ENCODE results near the gene LTBP2. TPM values are rescaled to one million over a fixed set of nuclear protein-coding genes. Genes with fewer than 3 reads are reported as not detected.

Gene LTBP2
- total and polyA plus RNA-seq, 7 donors: 2.4 to 51.4 (median 11.8) TPM

- no peak for ATAC-seq
- 80 to 82% (median 81%) methylated on average over 5 of the region's 5 CpGs for WGBS, 3 donors
- no peak for DNase-seq
Observed at GRCh38 chr14:74463697-74464096, 148.3 kb downstream of the LTBP2 start.

GRCh38 chr14:74462993-74463392 is 149.0 kb downstream of the LTBP2 start:
- no peak for DNase-seq
- intact Hi-C loops (cut with DNase I): no loop called here

More at GRCh38 chr14:74463697-74464096, 148.3 kb downstream of the LTBP2 start:
- no peak for TF ChIP-seq CTCF (IDR thresholded peaks at IDR 0.05)
- Histone ChIP-seq H3K4me3 (no peak overlapping the region), H3K4me1 (no peaks in the 10 kb centered on the region), H3K27ac (no peak overlapping the region), H3K36me3 (ENCODE audit: insufficient read depth in 1 of 2, low read depth in 1 of 2) (no peaks in the 10 kb centered on the region), H3K27me3 (ENCODE audit: insufficient read depth in 3 of 3, low read length in 2 of 3) (peaks cover 0 to 3% (median 0%) of the 10 kb centered on the region in 3 donors), H3K9me3 (no peaks in the 10 kb centered on the region)
- intact Hi-C loops (cut with DNase I): no loop called here

GRCh38 chr14:74459976-74460375 is 152.1 kb downstream of the LTBP2 start:
- H3K9me3 ChIP-seq: no peaks in the 10 kb centered on the region
- intact Hi-C loops (cut with DNase I): no loop called here
- no peaks in the 10 kb centered on the region for H3K4me1 ChIP-seq
- H3K27ac ChIP-seq: no peak overlapping the region
- no peak for TF ChIP-seq CTCF (IDR thresholded peaks at IDR 0.05)
- 58 to 64% (median 60%) methylated on average over 6 of the region's 6 CpGs for WGBS, 3 donors
- ATAC-seq (no peak), DNase-seq (no peak)
- H3K27me3 ChIP-seq (ENCODE audit: insufficient read depth in 3 of 3, low read length in 2 of 3): peaks cover 0 to 3% (median 0%) of the 10 kb centered on the region in 3 donors
- H3K4me3 ChIP-seq: no peak overlapping the region
- no peaks in the 10 kb centered on the region for H3K36me3 ChIP-seq (ENCODE audit: insufficient read depth in 1 of 2, low read depth in 1 of 2)

More at GRCh38 chr14:74462993-74463392, 149.0 kb downstream of the LTBP2 start:
- TF ChIP-seq CTCF (IDR thresholded peaks at IDR 0.05): no peak
- Histone ChIP-seq H3K9me3 (no peaks in the 10 kb centered on the region), H3K27me3 (ENCODE audit: insufficient read depth in 3 of 3, low read length in 2 of 3) (peaks cover 0 to 3% (median 0%) of the 10 kb centered on the region in 3 donors), H3K36me3 (ENCODE audit: insufficient read depth in 1 of 2, low read depth in 1 of 2) (no peaks in the 10 kb centered on the region), H3K4me1 (no peaks in the 10 kb centered on the region), H3K27ac (no peak overlapping the region), H3K4me3 (no peak overlapping the region)
- no peak for ATAC-seq
- WGBS, 3 donors: 79 to 93% (median 91%) methylated on average over 3 of the region's 3 CpGs

- intact Hi-C loops (cut with DNase I): no loop called here
- WGBS, 3 donors: 61 to 69% (median 64%) methylated on average over 10 of the region's 10 CpGs
- Histone ChIP-seq H3K4me3 (no peak overlapping the region), H3K27ac (no peak overlapping the region), H3K36me3 (ENCODE audit: insufficient read depth in 1 of 2, low read depth in 1 of 2) (no peaks in the 10 kb centered on the region), H3K27me3 (ENCODE audit: insufficient read depth in 3 of 3, low read length in 2 of 3) (peaks cover 0 to 3% (median 0%) of the 10 kb centered on the region in 3 donors), H3K4me1 (no peaks in the 10 kb centered on the region), H3K9me3 (no peaks in the 10 kb centered on the region)
- ATAC-seq (peak; percentile 80 to 95 (median 88)), DNase-seq (peak in 1 of 2 donors; percentile 39)
- TF ChIP-seq CTCF (IDR thresholded peaks at IDR 0.05): peak; percentile 57
Observed at GRCh38 chr14:74459289-74459946, 152.6 kb downstream of the LTBP2 start.

- Histone ChIP-seq H3K4me1 (no peaks in the 10 kb centered on the region), H3K27ac (no peak overlapping the region), H3K27me3 (ENCODE audit: insufficient read depth in 3 of 3, low read length in 2 of 3) (peaks cover 0 to 3% (median 0%) of the 10 kb centered on the region in 3 donors), H3K4me3 (no peak overlapping the region), H3K36me3 (ENCODE audit: insufficient read depth in 1 of 2, low read depth in 1 of 2) (no peaks in the 10 kb centered on the region), H3K9me3 (no peaks in the 10 kb centered on the region)
- intact Hi-C loops (cut with DNase I): no loop called here
- no peak for ATAC-seq
- whole genome bisulfite sequencing, 3 donors: 74 to 84% (median 79%) methylated on average over 4 of the region's 4 CpGs
- no peak for TF ChIP-seq CTCF (IDR thresholded peaks at IDR 0.05)
- DNase-seq: no peak
Observed at GRCh38 chr14:74457565-74457895, 154.5 kb downstream of the LTBP2 start.
